C4-2B (cell line): ENCODE data around the gene NLK.

Experiments
- CTCF ChIP-seq: fragments of 450-650 bp; conservative IDR thresholded peaks from 2 replicates; pipeline ENCODE4 v1.5.1; 2017; ENCODE audit warnings: mild to moderate bottlenecking
- ZFX ChIP-seq: fragments of 450-650 bp; IDR thresholded peaks from 2 replicates; pipeline ENCODE4 v1.6.1; 2017

GRCh38 chr17:28201315-28201714, 158.8 kb downstream of the NLK start:
- no peak for TF ChIP-seq CTCF
- TF ChIP-seq ZFX: no peak
